GM18505 (cell line): ENCODE results near the gene GRK2.
"Not testable (repeated sequence)": the region's sequence is repeated elsewhere in the genome, so short reads cannot be mapped to it uniquely, and the experiment has no call there.

Experiments used
- ATAC-seq: cut with Tn5 transposase; IDR thresholded peaks from one replicate; pipeline ENCODE4 v1.9.1; 2021; ENCODE audit not compliant: unreplicated experiment
- POLR2A ChIP-seq: IDR thresholded peaks from 4 replicates; pipeline ENCODE4 v1.6.1; 2011; ENCODE audit warnings: borderline replicate concordance; ENCODE audit not compliant: insufficient read depth, insufficient read length; ENCODE audit errors: extremely low read depth

GRK2 gene

GRCh38 chr11:67317205-67317887, 51.1 kb downstream of the GRK2 start:
- ATAC-seq, result peak; percentile 76

GRCh38 chr11:67317888-67318555, 51.7 kb downstream of the GRK2 start:
- TF ChIP-seq POLR2A, result no peak
- peak; percentile 35 for ATAC-seq

More at GRCh38 chr11:67317205-67317887, 51.1 kb downstream of the GRK2 start:
- peak; percentile 63 for TF ChIP-seq POLR2A

DNA sequence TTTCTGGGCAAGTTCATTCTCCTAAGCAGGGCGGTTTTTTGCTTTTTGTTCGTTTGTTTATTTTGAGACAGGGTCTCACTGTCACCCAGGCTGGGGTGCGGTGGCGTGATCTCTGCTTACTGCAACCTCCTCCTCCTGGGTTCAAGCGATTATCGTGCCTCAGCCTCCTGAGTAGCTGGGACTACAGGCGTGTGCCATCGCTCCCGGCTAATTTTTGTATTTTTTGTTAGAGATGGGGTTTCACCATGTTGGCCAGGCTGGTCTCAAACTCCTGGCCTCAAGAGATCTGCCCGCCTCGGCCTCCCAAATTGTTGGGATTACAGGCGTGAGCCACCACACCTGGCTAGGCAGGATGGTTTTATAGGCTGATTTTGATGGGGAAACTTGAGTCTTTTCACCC, 52.6 kb downstream of the GRK2 start:
- not testable (repeated sequence) for ATAC-seq

- no peak for ATAC-seq
- no peak for TF ChIP-seq POLR2A
Measured at GRCh38 chr11:67320011-67320410, 53.7 kb downstream of the GRK2 start.

- no peak for TF ChIP-seq POLR2A
- no peak for ATAC-seq
Measured at GRCh38 chr11:67320691-67321090, 54.4 kb downstream of the GRK2 start.

DNA sequence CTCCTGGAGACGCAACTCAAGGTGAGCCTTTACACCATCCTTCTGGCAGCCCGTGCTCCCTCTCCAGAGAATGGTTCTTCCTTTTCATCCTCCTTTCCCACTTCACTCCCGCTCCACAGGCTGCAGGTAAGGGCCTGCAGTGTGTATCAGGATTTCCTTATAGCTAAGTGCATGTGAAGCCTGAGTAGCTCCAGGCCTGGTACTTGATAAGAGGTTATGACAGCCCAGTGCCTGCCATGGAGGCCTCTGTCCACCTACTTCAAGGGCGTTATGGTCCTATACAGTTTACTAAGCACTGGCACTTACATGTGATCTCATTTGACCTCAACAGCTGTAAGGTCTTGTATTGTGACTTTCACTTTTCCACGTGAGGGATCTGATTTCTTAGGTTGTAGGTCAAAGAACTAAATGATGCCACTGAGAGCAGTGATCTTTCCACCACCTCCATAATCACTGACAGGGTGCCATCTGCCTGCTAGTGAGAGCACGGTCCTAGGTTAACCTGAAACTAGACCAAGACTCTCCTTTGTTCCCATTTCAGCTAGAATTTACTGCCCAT, 55.1 kb downstream of the GRK2 start:
- TF ChIP-seq POLR2A, result no peak

GRCh38 chr11:67322049-67322448, 55.8 kb downstream of the GRK2 start:
- TF ChIP-seq POLR2A, result no peak
- no peak for ATAC-seq

More for the DNA sequence above, 55.1 kb downstream of the GRK2 start:
- no peak for ATAC-seq

DNA sequence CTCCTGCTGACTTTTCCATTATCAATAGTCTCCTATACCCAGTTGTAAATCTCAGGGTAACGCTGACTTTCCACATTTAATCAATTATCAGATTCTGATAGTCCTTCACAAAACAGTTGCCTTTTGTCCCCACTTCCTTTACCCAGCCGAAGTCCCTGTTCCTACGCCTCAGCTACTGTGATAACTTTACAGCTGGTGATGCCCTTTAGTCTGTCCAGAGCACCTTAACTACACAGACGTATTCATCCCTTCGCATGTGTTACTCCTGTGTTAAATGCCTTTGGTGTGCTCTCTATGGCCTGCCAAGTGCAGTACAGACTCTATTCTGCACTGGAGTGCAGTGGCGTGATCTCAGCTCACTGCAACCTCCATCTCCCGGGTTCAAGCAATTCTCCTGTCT, 57.3 kb downstream of the GRK2 start:
- ATAC-seq, result no peak
- no peak for TF ChIP-seq POLR2A

- no peak for ATAC-seq
- no peak for TF ChIP-seq POLR2A
Measured at GRCh38 chr11:67332081-67332691, 65.9 kb downstream of the GRK2 start.
